ENCODE results near the gene SCD5. TPM values are rescaled to one million over a fixed set of nuclear protein-coding genes. Genes with fewer than 3 reads are reported as not detected.
A peak's percentile ranks its signal among the peaks of the same experiment; 100 is the strongest.

Gene SCD5
- total and polyA plus RNA-seq, 2 of the 4 experiments (the other 2 are of a cell fraction), result 12.4 to 13.5 TPM

- H3K56ac ChIP-seq (ENCODE audit: extremely low read depth, insufficient read depth, low read length), result no peak overlapping the region
- dilution Hi-C loops (cut with HindIII; ENCODE audit: low sequenced_read_pairs, unreplicated experiment), result no loop called here
- no peak overlapping the region for H2BK120ac ChIP-seq (ENCODE audit: low read depth, low read length)
- H2AK5ac ChIP-seq (ENCODE audit: low read depth, low read length), result peak overlapping the region; percentile 50
- H3K9me3 ChIP-seq (ENCODE audit: control insufficient read depth, insufficient read depth, low read length), result no peaks in the 10 kb centered on the region
- peaks cover 3 to 15% of the 10 kb centered on the region in 2 experiments; a peak in 2 of 4 replicates for H3K79me1 ChIP-seq (ENCODE audit: low read depth in 1 of 2, low read length in 2 of 2)
- POLR2A ChIA-PET (ENCODE audit: unreplicated experiment), result no interaction called here
- 100% methylated on average over 1 of the region's 4 CpGs; no CpG with 5 or more reads in 1 of the 2 experiments for WGBS, 2 experiments (ENCODE audit: extremely low coverage in 2 of 2, insufficient read length in 1 of 2)
- no peak overlapping the region for H4K8ac ChIP-seq (ENCODE audit: low read depth in 2 of 2, low read length in 2 of 2)
- H4K5ac ChIP-seq (ENCODE audit: low read depth, low read length), result no peak overlapping the region
- intact Hi-C loops (cut with micrococcal nuclease), result no loop called here
- ATAC-seq (ENCODE audit: low read depth) (no peak), DNase-seq (no peak)
- H3K27ac ChIP-seq (ENCODE audit: insufficient read depth, low read length), result no peak overlapping the region
- BruUV-seq (replicated peaks), result no TSS peak
- H3K36me3 ChIP-seq (ENCODE audit: control insufficient read depth, insufficient read depth, low read length), result no peaks in the 10 kb centered on the region
- peak overlapping the region; percentile 25 for H2AK9ac ChIP-seq (replicated peaks; ENCODE audit: low read depth, low read length, poor library complexity)
- H2BK15ac ChIP-seq (ENCODE audit: low read depth, low read length), result no peak overlapping the region
- H3K18ac ChIP-seq (ENCODE audit: low read depth, low read length), result no peak overlapping the region
- H4K20me1 ChIP-seq (ENCODE audit: insufficient read depth, low read length), result no peaks in the 10 kb centered on the region; the same call in 1 of the 2 replicates
- CTCF ChIA-PET, result interaction anchor here (0.5 kb wide), 1 partner anchor 238 kb away, joined by 5 read pairs; no protein-coding TSS in a partner anchor
- no peak overlapping the region for H2BK20ac ChIP-seq (ENCODE audit: low read depth, low read length)
- H3K9ac ChIP-seq (ENCODE audit: low read depth, low read length), result no peak overlapping the region
- no peak overlapping the region for H2BK5ac ChIP-seq (ENCODE audit: low read depth, low read length, poor library complexity, severe bottlenecking)
- H3K4ac ChIP-seq (ENCODE audit: low read depth, low read length), result no peak overlapping the region
- no peak overlapping the region for H3K14ac ChIP-seq (replicated peaks; ENCODE audit: low read depth, low read length)
- no peak overlapping the region for H3K4me2 ChIP-seq (ENCODE audit: low read depth, low read length)
- H3K27me3 ChIP-seq (ENCODE audit: control insufficient read depth, insufficient read depth, low read length), result no peaks in the 10 kb centered on the region
- peaks cover 10% of the 10 kb centered on the region for H3K4me1 ChIP-seq (ENCODE audit: control insufficient read depth, insufficient read depth, low read length)
- no peak overlapping the region for H4K91ac ChIP-seq (ENCODE audit: insufficient read depth, low read depth, low read length)
- no peak overlapping the region for H3K4me3 ChIP-seq (ENCODE audit: insufficient read depth, low read depth, low read length)
- H3K23ac ChIP-seq (ENCODE audit: low read depth, low read length), result no peak overlapping the region
- TF ChIP-seq ELK1 (IDR thresholded peaks at IDR 0.05; ENCODE audit: borderline replicate concordance, low read depth, low read length), result no peak
- TF ChIP-seq MAFK (IDR thresholded peaks at IDR 0.05; ENCODE audit: low read depth, low read length), result no peak
- H2AFZ ChIP-seq (replicated peaks; ENCODE audit: low read length, poor library complexity), result peak overlapping the region; percentile 26
- in situ Hi-C loops (cut with MboI; ENCODE audit: low sequenced_read_pairs), result no loop called here
- H3K9me1 ChIP-seq (ENCODE audit: insufficient read depth, low read length), result no peaks in the 10 kb centered on the region
Observed at GRCh38 chr4:82753238-82753637, 45.4 kb downstream of the SCD5 start.

Measured in IMR-90 (cell line).